ENCODE data around the gene GHR. TPM values are rescaled to one million over a fixed set of nuclear protein-coding genes. Genes with fewer than 3 reads are reported as not detected.

GHR gene
- total RNA-seq, 1 donor, result 2.2 TPM

GRCh38 chr5:42419294-42419693, 3.9 kb upstream of the GHR start:
- H3K4me3 ChIP-seq (ENCODE audit: low read depth, low read length), result no peak overlapping the region
- TF ChIP-seq, protein P1, sequence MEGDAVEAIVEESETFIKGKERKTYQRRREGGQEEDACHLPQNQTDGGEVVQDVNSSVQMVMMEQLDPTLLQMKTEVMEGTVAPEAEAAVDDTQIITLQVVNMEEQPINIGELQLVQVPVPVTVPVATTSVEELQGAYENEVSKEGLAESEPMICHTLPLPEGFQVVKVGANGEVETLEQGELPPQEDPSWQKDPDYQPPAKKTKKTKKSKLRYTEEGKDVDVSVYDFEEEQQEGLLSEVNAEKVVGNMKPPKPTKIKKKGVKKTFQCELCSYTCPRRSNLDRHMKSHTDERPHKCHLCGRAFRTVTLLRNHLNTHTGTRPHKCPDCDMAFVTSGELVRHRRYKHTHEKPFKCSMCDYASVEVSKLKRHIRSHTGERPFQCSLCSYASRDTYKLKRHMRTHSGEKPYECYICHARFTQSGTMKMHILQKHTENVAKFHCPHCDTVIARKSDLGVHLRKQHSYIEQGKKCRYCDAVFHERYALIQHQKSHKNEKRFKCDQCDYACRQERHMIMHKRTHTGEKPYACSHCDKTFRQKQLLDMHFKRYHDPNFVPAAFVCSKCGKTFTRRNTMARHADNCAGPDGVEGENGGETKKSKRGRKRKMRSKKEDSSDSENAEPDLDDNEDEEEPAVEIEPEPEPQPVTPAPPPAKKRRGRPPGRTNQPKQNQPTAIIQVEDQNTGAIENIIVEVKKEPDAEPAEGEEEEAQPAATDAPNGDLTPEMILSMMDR (IDR thresholded peaks at IDR 0.05; ENCODE audit: insufficient read depth, low read depth, low read length), result no peak
- DNase-seq (ENCODE audit: low read depth), result no peak

GRCh38 chr5:42422656-42423280, 471 bp upstream of the GHR start:
- peak overlapping the region; percentile 63 for H3K4me3 ChIP-seq (ENCODE audit: low read depth, low read length)
- TF ChIP-seq, protein P1 (IDR thresholded peaks at IDR 0.05; ENCODE audit: insufficient read depth, low read depth, low read length), result no peak
- DNase-seq (ENCODE audit: low read depth), result no peak

DNA sequence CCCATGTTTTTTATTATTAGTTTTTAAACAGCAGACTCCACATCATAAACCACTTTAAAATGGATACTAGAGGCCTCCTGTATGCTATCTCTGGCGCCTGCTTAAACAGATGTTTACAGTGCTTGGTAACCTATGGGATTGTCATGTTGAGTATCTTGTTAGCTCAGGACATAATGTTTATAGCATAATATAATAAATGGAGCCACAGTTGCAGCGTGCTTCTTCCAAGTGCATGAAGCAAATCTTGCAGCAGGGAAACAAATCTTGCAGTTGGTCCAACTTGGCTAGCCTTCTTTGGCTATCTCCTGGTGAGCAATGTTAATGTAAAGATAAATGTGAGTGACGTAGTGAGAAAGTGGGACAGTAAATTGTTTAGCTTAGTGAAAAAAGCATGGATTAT, 2.8 kb downstream of the GHR start:
- TF ChIP-seq, protein P1 (IDR thresholded peaks at IDR 0.05; ENCODE audit: insufficient read depth, low read depth, low read length), result no peak
- no peak for DNase-seq (ENCODE audit: low read depth)
- H3K4me3 ChIP-seq (ENCODE audit: low read depth, low read length), result no peak overlapping the region

DNA sequence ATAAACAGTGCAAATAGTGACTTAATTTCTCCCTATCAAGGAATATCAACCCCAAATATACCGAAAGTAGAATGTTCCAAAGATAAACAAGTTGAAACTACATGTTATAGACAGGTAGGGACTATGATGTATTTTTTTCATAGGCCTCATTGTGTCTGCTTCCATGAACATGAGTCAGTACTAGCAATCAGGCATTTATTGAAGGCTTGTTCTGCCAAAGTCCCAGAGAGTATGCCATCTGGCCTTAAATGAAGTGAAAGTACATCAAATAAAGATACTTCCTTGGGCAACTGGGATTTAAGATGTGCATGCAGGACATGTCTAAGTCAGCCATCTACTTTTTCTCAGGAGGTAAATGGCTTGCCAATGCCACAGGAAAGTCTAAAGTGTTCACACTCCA, 6.5 kb downstream of the GHR start:
- TF ChIP-seq, protein P1 (IDR thresholded peaks at IDR 0.05; ENCODE audit: insufficient read depth, low read depth, low read length), result no peak
- DNase-seq (ENCODE audit: low read depth), result no peak

DNA sequence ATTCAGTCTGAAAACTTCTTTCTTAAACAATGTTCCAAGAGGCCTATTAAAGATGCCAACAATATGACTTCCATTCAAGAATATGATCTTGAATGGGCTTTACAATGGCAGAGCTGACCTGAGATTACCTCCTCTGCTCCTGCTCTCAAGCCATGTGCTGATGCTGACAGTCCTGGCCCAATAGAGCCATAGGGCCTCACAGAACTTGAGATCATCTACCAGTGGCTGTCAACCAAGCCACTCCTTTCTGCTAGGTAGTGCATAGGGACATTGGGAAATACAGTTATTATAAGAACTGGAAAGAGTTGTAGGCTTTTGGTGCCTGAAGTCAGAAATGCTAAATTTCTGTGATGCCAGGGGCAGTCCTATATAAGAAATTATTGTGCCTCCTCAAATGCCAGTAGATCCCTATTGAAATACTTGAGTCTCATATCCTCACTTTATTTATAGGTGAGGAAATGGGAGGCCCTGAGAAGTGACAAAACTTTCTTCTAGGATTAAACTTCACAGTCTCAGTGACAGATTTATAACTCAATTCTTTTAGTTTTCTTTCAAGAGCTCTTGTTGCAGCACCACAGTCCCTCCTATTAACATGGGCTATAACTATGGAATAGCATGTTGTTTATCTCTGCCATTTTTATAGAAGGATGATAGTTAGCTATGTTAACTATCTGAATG, 10.9 kb downstream of the GHR start:
- H3K4me3 ChIP-seq (ENCODE audit: low read depth, low read length), result no peak overlapping the region
- TF ChIP-seq, protein P1 (IDR thresholded peaks at IDR 0.05; ENCODE audit: insufficient read depth, low read depth, low read length), result no peak
- DNase-seq (ENCODE audit: low read depth), result no peak

More for the DNA sequence above, 6.5 kb downstream of the GHR start:
- no peak overlapping the region for H3K4me3 ChIP-seq (ENCODE audit: low read depth, low read length)

DNA sequence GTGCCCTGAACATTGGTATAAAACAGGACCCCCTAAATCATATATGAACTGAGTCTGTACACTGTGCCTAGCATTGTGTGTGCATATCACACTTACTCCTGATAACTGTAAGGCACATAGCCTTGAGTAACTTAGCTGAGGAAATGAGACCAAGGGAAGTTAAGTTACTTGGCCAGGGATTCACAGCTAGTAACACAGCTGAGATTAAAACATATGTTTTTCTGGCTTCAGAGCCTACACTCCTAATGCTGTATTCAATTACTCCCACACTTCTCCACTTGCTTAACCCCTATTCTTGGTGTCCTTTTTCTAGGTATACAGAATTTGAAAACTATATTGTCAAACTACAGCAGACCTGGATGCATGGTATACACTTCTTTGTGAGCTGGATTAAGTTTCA, 12.8 kb downstream of the GHR start:
- TF ChIP-seq, protein P1 (IDR thresholded peaks at IDR 0.05; ENCODE audit: insufficient read depth, low read depth, low read length), result no peak
- H3K4me3 ChIP-seq (ENCODE audit: low read depth, low read length), result no peak overlapping the region
- DNase-seq (ENCODE audit: low read depth), result no peak
